Measurements from ENCODE around the gene MCF2L2.
"Not testable (repeated sequence)": the region's sequence is repeated elsewhere in the genome, so short reads cannot be mapped to it uniquely, and the experiment has no call there.

MCF2L2 gene

DNA sequence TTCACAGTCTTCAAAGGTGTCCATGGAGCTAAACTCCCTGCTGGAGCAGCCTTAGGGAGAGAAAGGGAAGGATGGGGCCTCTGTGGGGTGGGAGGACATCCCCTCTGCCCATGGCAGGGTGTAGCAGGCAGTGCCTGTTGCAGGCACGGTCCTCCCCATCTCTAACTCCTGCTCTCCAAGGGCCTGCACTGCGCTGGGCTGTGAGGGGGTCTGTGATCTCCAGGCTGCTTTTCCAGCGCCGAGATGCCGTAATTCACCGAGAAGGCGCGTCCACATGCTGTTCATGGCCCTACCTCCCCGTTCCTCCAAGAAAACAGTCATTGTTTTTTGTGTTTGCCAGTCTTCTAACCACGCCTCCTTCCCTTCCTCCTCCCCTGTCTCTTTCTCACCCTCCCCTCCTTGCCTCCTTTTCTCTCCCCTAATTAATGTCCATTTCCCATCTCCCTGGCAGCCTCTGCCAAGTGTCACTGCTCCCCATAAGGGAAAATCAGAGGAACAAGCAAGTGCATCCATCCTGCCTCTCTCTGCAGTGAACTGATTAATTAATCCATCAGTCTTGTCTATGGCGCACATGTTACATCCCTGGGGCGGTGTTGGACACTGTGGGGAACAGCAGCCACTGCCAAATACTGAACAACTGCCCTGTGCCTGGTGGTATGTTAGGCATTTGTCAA, 248.2 kb downstream of the MCF2L2 start:
- DNase-seq, result peak in 12 of 51 donors; percentile 7 to 36 (median 19)

DNA sequence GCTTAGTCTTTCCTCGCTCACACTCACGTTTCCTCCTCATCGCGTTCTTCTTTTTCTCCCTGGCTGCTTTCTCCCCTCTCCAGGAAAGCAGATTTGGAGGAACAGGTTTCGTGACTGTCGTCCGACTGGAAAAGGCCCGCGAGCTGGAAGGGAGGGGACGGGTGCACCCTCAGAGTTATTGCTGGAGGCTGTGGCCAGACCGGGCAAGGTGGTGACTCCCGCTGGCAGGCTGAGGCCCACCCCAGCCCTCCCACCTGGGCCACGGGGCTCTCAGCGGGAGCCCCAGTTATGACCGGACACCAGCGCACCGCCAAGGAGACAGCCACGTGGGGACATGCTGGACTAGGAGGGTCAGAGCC, 248.9 kb downstream of the MCF2L2 start:
- not testable (repeated sequence) for DNase-seq

DNA sequence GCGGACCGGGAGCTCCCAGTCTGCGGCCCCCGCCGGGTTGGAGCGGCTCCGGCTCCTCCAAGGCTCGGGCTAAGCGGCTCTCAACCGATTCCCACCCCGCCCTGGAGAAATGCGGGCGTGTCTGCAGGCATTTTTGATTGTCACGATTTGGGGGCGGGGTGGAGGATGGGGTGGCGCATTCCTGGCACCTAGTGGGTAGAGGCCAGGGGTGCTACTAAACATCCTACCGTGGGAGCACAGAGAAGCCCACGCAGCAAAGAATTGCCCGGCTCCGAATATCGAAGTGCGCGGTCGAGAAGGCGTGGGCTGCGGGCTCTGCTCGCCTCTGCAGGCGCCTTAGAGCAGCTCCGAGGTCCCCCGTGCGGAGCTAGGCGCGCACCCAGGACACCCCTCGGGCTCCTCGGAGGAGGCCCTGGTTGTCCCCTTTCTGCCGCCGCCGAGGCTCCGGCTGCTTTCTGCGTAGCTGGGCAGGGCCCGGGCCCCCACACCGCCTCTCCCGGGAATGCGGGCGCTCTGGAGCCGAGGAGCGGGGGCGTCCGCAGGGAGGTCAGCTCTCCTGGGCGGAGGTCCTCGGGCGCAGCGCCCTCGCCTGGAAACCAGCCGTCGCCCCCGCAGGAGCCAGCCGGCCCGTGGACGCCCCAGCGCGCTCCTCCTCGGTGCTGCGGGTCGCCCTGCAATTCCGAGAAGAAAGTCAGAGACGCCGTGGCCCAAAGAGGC, 249.4 kb downstream of the MCF2L2 start:
- DNase-seq, result peak in 24 of 51 donors; percentile 8 to 71 (median 32)

DNA sequence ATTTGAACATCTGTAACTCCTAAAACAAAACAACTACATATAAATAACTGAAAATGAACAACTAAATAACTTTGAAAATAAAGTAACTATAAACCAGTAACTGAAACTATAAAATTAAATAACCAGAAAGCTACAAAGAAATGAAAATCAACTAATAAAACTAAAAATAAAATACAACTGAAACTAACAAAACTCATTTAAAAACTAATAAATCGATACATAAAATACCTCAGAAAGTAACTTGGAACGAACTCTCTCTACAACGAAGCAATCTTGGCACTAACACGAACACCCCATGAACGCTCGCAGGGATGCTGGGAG, 249.9 kb downstream of the MCF2L2 start:
- no peak for DNase-seq

DNA sequence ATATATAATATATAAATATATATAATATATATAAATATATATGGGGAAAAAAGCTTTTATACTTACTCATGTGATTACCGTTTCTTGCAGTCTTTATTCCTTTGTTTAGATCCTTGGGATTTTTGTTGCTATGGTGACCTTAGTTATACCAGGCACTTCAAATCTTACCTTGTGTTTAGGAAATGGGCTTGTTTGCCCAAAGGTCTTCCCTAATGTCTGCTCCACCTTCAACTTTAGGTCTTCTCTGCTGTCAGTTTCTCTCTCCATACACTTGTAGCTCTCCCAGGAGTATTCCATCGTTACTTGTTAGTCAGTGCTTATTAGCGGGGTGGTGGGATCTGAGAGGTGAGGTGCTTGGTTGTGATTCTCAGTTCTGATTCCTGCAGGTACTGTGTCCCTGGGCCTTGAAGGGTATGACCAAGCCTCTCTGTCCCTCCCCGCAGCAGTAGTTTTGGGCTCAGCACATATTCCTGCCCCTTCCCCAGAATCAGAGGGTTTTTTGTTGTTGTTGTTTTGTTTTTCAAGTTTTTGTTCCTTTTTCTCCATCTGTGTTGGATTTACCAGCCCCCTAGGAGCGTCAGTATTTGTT, 256.3 kb downstream of the MCF2L2 start:
- DNase-seq, result no peak

DNA sequence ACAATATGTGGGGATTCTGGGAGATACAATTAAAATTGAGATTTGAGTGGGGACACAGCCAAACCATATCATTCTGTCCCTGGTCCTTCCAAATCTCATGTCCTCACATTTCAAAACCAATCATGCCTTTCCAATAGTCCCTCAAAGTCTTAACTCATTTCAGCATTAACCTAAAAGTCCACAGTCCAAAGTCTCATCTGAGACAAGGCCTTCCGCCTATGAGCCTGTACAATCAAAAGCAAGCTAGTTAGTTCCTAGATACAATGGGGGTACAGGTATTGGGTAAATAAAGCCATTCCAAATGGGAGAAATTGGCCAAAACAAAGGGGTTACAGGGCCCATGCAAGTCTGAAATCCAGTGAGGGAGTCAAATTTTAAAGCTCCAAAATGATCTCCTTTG, 260.4 kb downstream of the MCF2L2 start:
- not testable (repeated sequence) for DNase-seq

DNA sequence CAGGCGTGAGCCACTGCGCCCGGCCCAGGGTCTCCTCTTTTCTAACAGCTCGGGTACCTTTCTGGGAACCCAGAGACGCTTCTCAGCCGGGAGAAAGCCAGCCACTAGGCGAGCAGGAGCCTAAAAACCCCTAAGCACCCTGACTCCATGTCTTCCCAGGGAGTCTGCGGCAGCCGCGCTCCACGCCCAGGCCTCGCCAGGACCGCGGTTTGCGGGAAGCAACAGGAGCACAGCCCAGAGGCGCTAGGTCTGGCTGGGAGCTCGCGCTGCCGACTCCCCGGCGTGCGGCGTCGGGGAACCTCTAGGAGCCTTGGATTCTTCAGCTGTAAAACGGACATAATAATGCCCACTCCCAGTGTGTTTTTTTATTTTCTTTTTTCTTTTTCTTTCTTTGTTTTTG, 264.9 kb downstream of the MCF2L2 start:
- DNase-seq, result no peak

DNA sequence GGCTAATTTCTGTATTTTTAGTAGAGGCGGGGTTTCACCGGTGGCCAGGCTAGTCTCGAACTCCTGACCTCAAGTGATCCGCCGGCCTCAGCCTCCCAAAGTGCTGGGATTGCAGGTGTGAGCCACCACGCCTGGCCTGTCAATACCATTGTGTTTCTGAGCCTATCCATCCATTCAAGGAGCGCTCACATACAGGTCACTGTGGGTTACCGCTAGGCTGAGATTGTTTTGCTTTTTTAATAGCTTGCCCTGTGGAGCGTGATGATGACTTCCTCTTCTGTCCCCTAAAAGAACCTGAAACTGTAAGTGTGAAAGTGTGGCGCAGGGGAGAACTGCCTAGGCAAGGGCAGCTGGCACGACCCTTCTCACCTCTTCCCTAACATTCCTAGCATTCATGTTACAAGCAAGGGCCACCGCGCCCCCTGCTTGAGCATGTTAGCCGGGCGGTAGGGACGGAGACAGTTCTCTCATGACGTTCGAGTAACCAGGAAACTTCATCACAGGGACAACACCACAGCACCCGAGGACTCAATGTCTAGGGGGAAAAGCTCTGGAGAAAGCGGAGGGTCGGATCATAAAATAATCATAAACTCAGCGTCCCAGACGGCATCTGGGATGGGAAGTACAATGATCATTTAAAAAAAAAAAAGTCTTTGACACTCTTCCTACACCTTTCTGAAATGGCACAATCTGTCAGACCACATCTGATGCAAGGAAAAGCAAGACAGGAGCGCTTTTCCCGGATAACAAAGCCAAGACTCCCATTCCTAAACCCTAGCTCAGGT, 266.7 kb downstream of the MCF2L2 start:
- DNase-seq, result no peak

DNA sequence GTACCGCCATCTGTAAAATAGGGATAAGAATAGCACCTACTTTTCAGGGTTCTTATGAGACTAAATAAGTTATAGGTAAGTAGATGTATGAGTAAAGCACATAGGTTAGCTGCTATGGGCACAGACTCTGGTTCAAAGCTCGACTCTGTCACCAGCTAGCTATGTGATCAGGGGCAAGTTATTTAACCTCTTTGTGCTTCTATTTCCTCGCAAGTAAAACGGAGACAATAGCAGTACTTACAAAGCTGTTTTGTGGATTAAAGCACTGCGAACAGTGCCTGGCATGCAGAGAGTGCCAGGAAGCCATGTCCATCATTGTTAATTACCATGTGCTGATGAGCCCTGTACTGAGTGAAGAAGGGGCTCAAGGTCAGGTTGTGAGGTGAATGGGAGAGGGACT, 267.8 kb downstream of the MCF2L2 start:
- DNase-seq, result no peak

DNA sequence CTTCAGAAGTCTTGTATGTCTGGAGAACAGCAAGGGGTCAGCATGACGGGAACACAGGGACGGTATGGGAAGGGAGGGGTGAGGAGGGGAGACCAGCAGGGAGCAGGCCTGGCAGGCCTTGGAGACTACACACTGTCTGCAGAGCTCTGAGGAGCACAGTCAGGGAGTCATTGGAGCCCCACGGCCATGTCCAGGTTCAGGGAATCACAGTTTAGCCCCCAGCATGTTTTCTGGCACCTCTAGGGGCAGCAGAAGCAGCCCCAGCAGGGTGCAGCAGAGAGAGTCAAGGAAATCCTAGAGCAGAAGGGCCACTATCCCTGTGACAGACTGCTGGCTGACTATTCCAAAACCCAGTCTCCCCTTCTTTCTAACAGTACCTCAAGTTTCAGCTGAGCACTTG, 269.1 kb downstream of the MCF2L2 start:
- no peak for DNase-seq

DNA sequence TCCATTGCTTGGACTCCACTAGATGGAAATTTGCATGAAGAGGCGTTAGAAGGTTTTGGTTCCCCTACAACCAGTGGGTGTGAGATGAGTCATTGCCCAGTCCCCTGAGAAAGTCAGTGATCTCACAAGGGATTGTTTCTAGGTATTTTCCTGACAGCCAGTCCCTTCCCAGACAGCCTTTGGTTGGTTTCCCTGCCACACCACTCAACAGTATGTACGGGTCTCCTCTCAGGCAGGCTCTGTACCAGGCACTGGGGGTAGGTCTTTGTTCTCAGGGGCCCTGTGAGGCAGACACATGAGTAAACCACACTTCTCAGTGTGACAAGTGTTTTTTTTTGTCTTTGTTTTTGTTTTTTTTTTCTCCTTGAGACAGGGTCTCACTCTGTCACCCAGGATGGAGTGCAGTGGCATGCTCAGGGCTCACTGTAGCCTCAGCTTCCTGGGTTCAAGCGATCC, 269.8 kb downstream of the MCF2L2 start:
- DNase-seq, result peak in 1 of 51 donors; percentile 8

DNA sequence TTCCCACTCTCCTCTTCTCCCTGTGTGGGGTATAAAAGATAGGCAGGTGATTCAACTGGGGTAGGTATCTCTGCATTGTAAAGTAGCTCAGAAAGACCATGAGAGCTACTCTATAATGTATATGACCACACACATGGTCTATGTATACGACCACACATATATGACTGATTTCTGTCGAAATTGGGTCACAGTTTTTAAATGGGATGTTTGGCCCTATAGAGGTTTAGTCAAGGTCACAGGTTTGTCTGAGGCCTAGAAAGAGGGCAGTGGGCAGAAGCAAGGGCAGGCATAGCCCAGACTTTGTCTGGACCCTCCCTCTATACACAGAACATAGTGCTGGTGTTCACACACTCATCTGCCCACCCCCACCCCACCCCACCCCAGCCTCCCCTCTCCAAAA, 270.3 kb downstream of the MCF2L2 start:
- DNase-seq, result no peak

DNA sequence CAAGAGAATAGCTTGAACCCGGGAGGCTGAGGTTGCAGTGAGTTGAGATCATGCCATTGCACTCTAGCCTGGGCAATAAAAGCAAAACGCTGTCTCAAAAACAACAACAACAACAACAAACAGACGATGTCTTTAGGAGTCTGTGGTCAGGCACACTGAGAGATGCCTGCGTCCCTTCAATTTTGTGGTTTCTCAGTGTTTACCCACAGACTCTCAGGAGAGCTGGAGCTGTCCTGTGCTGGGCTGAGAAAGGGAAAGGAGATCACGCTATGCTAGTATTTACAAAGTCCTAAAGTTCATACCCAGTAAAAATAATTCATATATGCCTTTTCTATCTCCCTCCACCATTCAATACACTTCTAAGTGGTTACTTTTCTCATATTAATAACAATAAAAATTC, 272.2 kb downstream of the MCF2L2 start:
- no peak for DNase-seq

DNA sequence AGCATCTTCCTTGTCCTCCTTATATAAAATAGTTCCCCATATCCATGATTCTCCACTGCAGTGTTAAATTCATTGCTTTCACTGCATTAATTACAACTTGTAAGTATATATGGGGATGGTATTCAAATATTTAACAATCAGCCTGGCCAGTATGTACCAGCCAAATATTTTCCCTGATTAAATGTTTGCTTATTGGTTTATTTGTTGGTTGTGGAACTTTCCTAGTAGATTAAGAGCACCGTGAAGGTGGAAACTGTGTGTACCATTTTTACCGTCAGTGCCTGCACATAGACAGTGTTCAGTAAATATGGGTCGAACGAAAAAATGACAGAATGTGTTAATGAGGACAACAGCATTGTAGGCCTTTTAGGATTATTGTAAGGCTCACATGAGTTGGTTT, 272.9 kb downstream of the MCF2L2 start:
- no peak for DNase-seq

DNA sequence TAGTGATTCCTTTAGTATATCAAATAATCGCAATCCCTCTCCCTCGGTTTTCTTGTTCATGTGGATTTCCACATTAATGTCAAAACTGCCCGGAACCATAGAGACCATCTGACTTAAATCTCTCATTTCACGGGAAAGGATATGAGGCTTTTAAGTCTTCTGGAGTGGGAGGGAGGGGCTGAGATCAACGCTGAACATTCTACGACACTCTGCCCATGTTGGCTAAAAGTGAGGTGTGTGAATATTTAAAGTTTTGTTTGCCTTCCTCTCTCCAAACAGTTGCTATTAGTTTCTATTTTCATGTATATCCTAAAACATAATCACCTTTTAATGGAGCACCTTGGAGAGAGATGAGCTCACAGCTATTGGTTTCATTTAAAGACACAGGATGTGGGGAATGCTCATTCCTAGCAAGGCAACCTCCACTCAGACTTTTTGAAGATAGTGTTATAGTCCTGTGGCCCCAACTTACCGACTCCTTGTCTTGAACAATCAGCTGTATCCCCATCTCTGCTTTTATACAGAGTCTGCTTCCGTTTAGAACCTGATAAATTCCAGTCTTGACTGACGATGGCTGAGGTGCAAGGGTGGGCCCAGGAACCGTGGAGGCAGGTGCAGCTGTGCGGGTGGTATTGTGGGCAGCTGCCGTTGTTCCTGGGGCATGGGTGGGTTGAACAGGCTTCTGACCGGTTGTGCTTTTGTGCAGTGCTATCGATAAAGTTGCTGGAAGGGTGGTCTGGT, 275.0 kb downstream of the MCF2L2 start:
- no peak for DNase-seq

DNA sequence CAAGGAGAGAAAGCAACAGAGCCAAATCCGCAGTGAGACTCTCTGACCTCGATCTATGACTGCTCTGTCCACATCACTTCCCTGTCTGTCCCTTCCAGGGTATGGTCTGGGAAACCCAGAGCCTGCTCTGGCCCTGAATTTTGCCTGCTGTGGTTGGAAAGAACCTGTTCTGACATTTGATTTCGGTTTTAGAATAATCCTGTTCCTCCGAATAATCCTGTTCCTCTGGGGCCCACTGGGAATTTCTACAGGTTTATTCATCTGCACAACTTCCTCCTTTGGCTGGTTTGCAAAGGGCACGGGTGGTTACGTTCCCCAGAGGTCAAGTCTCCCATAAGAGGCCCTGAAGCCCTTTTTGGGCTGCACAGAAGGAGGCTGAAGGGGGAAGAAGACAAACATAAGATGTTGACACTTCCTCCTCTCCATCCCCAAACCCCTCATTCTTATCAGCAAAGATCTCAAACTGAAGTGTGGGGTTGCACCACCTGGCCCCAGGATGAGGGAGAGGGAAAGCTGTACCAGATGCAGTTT, 276.5 kb downstream of the MCF2L2 start:
- no peak for DNase-seq

DNA sequence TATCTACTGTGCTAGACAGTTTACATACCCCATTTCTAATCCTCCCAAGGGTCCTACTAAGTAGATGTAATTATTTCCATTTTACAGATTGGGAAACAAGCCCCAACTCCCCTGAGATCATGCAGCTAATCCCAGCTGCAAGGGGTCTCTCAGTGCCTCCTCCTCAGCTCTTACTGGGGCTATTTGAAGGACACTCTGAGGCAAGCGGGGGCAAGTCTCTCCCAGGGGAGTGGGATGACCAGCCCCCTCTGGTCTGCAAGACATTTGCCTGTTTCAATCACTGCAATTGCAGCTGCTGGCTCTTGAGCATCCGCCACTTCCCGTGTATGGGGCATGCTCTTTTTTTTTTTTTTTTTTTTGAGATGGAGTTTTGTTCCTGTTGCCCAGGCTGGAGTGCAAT, 277.3 kb downstream of the MCF2L2 start:
- no peak for DNase-seq

DNA sequence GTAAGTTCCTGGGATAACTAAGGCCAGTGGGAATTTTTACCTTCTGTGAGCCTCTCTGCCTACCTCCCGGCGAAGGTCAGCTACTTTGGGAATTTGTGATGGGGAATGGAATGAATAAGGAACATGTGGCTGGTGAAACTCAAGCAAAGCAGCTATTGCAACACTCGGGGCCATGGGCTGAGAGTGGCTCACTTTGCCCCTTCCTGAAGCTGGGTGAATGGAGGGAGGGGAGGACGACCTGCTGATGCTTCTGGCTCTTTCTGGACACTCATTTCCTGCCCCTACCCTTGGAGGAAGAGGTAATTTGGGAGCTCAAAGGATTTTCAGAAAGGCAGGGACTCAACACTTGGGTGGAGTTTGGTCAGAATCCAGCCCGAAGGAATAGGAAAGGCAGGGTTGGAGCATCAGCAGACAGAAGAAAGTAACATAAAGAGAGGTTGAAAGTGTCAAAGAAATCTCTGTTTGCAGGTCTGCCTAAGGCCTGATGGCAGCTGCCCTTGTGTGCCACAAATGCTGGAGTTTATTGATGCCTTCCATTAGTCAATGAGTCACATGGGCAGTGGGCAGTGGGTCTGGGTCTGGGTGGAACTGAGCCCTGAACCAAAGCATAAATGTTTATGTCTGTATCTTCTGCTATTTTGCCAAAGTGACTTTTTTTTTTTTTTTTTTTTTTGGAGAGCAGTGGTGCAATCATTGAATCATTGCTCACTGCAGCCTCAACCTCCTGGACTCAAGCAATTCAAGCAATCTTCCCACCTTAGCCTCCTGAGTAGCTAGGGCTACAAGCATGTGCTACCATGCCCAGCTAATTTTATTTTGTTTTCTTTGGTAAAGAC, 278.3 kb downstream of the MCF2L2 start:
- DNase-seq, result no peak

DNA sequence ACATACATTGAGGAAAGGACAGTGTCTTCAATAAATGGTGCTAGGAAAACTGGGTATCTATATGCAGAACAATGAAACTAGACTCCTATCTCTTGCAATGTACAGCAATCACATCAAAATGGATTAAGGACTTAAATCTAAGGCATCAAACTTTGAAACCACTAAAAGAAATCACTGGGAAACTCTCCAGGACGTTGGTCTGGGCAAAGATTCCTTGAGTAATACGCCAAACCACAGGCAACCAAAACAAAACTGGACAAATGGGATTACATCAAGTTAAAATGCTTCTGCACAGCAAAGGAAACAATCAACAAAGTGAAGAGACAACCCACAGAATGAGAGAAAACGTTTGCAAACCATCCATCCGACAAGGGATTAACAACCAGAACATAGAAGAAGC, 280.4 kb downstream of the MCF2L2 start:
- DNase-seq, result no peak

DNA sequence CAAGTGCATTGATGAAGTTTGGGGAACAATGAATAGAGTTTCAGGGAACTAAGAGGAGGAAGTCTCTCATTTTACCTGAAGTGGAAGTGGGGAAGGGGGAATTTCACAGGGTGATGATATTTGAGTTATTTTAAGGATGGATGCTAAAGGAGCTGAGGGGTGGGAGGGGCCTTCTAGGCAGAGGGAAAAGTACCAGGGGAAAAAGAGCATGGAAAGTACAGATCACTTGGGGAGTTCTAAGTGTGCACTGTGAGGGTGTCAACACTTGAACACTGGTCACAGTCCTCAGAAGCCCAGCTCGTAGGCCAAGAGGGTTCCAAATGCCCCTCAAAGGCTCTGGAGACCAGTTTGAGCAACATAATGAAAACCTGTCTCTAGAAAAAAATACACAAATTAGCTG, 284.1 kb downstream of the MCF2L2 start:
- no peak for DNase-seq
